GM12891 (cell line): ENCODE data around the gene URGCP.
"Not testable (repeated sequence)": the region's sequence is repeated elsewhere in the genome, so short reads cannot be mapped to it uniquely, and the experiment has no call there.

ENCODE experiments used
- DNase-seq: peaks from one replicate; pipeline ENCODE4 v3.0.0; 2011; ENCODE audit warnings: low spot score; ENCODE audit not compliant: insufficient read length
- FAIRE-seq: peaks from 2 replicates; lab custom pipeline; 2011; peaks lifted over from hg19 to GRCh38; lab: Jason Lieb, UNC
- PAX5 ChIP-seq: IDR thresholded peaks from 2 replicates; pipeline ENCODE4 v1.6.1; 2011; ENCODE audit warnings: low read length, moderate library complexity, mild to moderate bottlenecking; ENCODE audit not compliant: insufficient read depth, severe bottlenecking
- POLR2A ChIP-seq: IDR thresholded peaks from 2 replicates; pipeline ENCODE4 v1.6.1; 2011; ENCODE audit warnings: low read depth, low read length, control low read depth
- POLR2AphosphoS5 ChIP-seq: IDR thresholded peaks from 2 replicates; pipeline ENCODE4 v1.6.1; 2011; ENCODE audit warnings: low read depth, low read length, control low read depth
- POU2F2 ChIP-seq: IDR thresholded peaks from 2 replicates; pipeline ENCODE4 v1.6.1; 2011; ENCODE audit warnings: low read depth, mild to moderate bottlenecking, control low read depth, low read length, moderate library complexity
- SPI1 ChIP-seq: IDR thresholded peaks from 2 replicates; pipeline ENCODE4 v1.6.1; 2011; ENCODE audit warnings: low read depth, low read length, control low read depth
- TAF1 ChIP-seq: IDR thresholded peaks from 2 replicates; pipeline ENCODE4 v1.6.1; 2011; ENCODE audit warnings: low read depth, low read length, control low read depth

The URGCP gene

GRCh38 chr7:43843296-43843695, 63.1 kb downstream of the URGCP start:
- DNase-seq (no peak), FAIRE-seq (no peak)
- TF ChIP-seq POU2F2 = no peak
- TF ChIP-seq POLR2A = no peak
- no peak for TF ChIP-seq TAF1
- no peak for TF ChIP-seq PAX5
- no peak for TF ChIP-seq POLR2AphosphoS5
- TF ChIP-seq SPI1 = no peak

GRCh38 chr7:43838201-43838658, 68.2 kb downstream of the URGCP start:
- FAIRE-seq (no peak), DNase-seq (no peak)
- TF ChIP-seq PAX5 = no peak
- TF ChIP-seq POLR2A = no peak
- no peak for TF ChIP-seq POU2F2
- TF ChIP-seq POLR2AphosphoS5 = no peak
- TF ChIP-seq SPI1 = no peak
- TF ChIP-seq TAF1 = no peak

DNA sequence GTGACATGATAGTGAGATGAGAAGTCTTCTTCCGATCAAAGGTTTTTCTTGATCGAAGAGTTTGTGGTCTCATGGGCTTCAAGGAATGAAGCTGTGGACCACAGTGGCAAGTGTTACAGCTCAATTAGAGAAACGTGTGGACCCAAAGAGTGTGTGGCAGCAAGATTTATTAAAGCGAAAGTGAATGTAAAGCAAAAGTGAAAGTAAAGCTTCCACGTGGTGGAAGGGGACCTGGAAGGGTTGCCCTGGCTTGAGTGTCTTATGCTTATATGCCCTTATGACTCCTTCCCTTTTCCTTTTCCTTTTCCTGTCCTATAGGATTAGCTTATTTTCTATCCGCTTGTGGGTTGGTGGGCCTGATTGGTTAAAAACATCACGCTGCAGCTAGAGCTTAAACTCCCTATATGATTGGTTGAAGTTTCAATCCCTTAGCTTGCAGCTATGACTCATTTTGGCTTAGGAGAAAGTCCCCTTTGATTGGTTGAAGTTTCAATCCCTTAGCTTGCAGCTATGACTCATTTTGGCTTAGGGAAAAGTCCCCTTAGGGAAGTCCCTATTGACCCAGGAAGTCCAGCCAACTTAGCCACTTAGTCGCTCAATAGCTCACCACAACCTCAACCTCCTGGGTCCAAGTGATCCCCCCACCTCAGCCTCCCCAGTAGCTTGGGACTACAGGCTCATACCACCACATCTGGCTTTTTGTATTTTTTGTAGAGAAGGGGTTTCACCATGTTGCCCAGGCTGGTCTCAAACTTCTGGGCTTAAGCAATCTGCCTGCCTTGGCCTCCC, 71.7 kb downstream of the URGCP start:
- DNase-seq = no peak
- no peak for FAIRE-seq
- TF ChIP-seq POU2F2 (no peak), POLR2AphosphoS5 (no peak), TAF1 (no peak), SPI1 (no peak), POLR2A (no peak), PAX5 (no peak)

DNA sequence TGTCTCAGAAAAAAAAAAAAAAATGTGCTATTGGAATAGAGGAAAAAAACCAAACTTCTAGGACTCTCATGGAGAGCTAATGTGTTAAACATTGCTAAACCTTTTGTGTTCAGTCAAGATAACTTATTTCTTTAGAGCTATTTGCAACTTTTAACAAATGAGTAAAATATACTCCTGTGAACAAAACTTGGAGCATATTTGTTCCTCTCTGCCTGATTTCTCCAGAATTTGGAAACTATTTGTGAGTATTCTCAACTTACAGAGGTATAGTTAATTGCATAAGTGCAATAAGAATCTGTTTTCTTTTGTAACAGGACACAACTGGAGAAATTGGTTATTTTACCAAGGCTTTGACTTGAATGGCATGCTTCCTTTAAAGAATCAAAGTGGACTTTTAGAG, 75.5 kb downstream of the URGCP start:
- FAIRE-seq, DNase-seq: not testable (repeated sequence)
